ENCODE measurements around the gene PAM. TPM values are rescaled to one million over a fixed set of nuclear protein-coding genes. Genes with fewer than 3 reads are reported as not detected.
A peak's percentile ranks its signal among the peaks of the same experiment; 100 is the strongest.

The PAM gene
- total and polyA plus RNA-seq, 8 donors: 27.4 to 322 (median 93.9) TPM

DNA sequence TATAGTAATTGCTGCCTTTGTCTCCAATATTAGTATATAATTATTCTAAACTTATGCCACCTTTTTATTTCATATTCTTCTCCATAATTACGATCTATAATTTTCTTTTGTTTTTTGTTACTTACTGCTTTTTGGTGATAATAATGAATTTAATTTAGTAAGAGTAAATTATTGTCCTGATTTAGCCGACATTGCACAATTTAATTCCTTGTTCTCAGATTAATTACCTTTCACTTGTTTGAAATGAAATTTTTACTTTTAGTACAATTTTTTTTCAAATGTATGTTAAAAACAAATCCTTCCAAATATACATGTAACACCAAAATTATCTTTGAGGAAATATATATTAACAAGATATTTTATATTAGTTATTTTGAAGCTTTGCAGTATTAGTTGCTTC, 201.5 kb downstream of the PAM start:
- intact Hi-C loops (cut with DNase I; ENCODE audit: low total_unique reads): no loop called here
- 95 to 99% (median 98%) methylated on average over 2 of the region's 2 CpGs for WGBS, 5 donors
- TF ChIP-seq POLR2AphosphoS5 (IDR thresholded peaks at IDR 0.05) (no peak), EP300 (IDR thresholded peaks at IDR 0.05) (no peak), CTCF (IDR thresholded peaks at IDR 0.05) (no peak), POLR2A (IDR thresholded peaks at IDR 0.05) (no peak)
- H3K4me3 ChIP-seq: no peak overlapping the region
- DNase-seq: no peak
- H3K36me3 ChIP-seq: peaks cover 0 to 20% (median 15%) of the 10 kb centered on the region in 4 donors
- no peak overlapping the region for H3K27ac ChIP-seq
- H3K4me1 ChIP-seq: peaks cover 0 to 3% (median 0%) of the 10 kb centered on the region in 4 donors
- H3K27me3 ChIP-seq: no peaks in the 10 kb centered on the region
- no peaks in the 10 kb centered on the region for H3K9me3 ChIP-seq

DNA sequence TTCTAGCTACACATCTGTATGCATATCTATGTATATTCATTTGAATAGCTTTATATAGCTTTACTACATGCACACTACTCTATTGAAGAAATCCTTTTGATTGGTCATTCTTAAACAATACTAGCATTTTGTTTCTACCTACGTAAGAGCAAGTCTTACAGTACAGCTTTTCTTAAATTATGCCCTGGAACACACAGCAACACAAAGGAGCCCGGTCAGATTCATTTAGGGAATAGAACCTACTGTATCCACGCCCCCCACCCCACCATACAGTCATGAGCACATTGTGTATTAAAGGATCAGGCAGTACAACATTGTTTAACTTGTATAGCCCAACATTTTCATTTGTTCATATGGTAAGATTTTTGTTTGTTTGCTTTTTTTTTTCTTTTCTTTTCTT, 202.0 kb downstream of the PAM start:
- H3K27me3 ChIP-seq: no peaks in the 10 kb centered on the region
- TF ChIP-seq POLR2A (IDR thresholded peaks at IDR 0.05) (no peak), CTCF (IDR thresholded peaks at IDR 0.05) (no peak), EP300 (IDR thresholded peaks at IDR 0.05) (no peak), POLR2AphosphoS5 (IDR thresholded peaks at IDR 0.05) (no peak)
- H3K36me3 ChIP-seq: peaks cover 0 to 14% (median 10%) of the 10 kb centered on the region in 4 donors
- intact Hi-C loops (cut with DNase I; ENCODE audit: low total_unique reads): no loop called here
- no peak overlapping the region for H3K27ac ChIP-seq
- no peaks in the 10 kb centered on the region for H3K9me3 ChIP-seq
- 96 to 99% (median 98%) methylated on average over 3 of the region's 3 CpGs for WGBS, 5 donors
- no peak overlapping the region for H3K4me3 ChIP-seq
- H3K4me1 ChIP-seq: peaks cover 0 to 3% (median 0%) of the 10 kb centered on the region in 4 donors
- DNase-seq: no peak

- H3K4me1 ChIP-seq: peaks cover 0 to 3% (median 0%) of the 10 kb centered on the region in 4 donors
- intact Hi-C loops (cut with DNase I; ENCODE audit: low total_unique reads): no loop called here
- 39 to 49% (median 48%) methylated on average over 1 of the region's 1 CpG for WGBS, 5 donors
- DNase-seq: peak in 1 of 2 donors; percentile 51
- no peak for TF ChIP-seq POLR2A (IDR thresholded peaks at IDR 0.05)
- TF ChIP-seq EP300 (IDR thresholded peaks at IDR 0.05): no peak
- no peak for TF ChIP-seq POLR2AphosphoS5 (IDR thresholded peaks at IDR 0.05)
- no peak for TF ChIP-seq CTCF (IDR thresholded peaks at IDR 0.05)
- H3K9me3 ChIP-seq: no peaks in the 10 kb centered on the region
- H3K4me3 ChIP-seq: no peak overlapping the region
- peaks cover 0 to 6% (median 2%) of the 10 kb centered on the region in 4 donors for H3K36me3 ChIP-seq
- H3K27ac ChIP-seq: no peak overlapping the region
- no peaks in the 10 kb centered on the region for H3K27me3 ChIP-seq
Measured at GRCh38 chr5:102958481-102959011, 203.4 kb downstream of the PAM start.

DNA sequence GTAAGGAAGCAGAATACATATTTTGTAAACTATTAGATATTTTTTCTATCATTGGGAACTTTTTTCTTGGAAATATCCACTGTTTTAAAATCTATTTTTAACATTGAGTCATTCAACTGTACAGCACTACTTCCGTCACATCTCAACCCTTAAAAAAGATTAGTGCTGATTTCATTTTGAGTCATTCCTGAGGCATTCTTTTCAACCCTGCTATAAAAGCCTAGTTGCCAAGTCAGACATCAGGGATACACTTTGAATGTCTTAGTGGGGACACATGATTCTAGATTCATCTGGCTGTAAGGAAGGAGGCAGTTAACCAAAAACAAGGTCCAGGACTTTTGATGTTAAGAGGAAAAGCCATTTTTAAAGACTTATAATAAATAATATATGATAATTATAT, 203.9 kb downstream of the PAM start:
- DNase-seq: peak in 1 of 2 donors; percentile 17
- TF ChIP-seq POLR2A (IDR thresholded peaks at IDR 0.05): no peak
- TF ChIP-seq POLR2AphosphoS5 (IDR thresholded peaks at IDR 0.05): no peak
- no peak for TF ChIP-seq CTCF (IDR thresholded peaks at IDR 0.05)
- no peak for TF ChIP-seq EP300 (IDR thresholded peaks at IDR 0.05)
- 43 to 76% (median 68%) methylated on average over 1 of the region's 1 CpG for WGBS, 5 donors
- H3K36me3 ChIP-seq: peaks cover 0 to 6% (median 2%) of the 10 kb centered on the region in 4 donors
- intact Hi-C loops (cut with DNase I; ENCODE audit: low total_unique reads): no loop called here
- no peak overlapping the region for H3K4me3 ChIP-seq
- no peaks in the 10 kb centered on the region for H3K27me3 ChIP-seq
- H3K27ac ChIP-seq: no peak overlapping the region
- peaks cover 0 to 3% (median 0%) of the 10 kb centered on the region in 4 donors for H3K4me1 ChIP-seq
- H3K9me3 ChIP-seq: no peaks in the 10 kb centered on the region
